ENCODE results near the gene RPS13. TPM values are rescaled to one million over a fixed set of nuclear protein-coding genes. Genes with fewer than 3 reads are reported as not detected.

RPS13 gene
- total and polyA plus RNA-seq, 9 of the 15 experiments (the other 6 are each of a cell fraction or from before 2014, with no cell fraction given), result 1,267 to 3,714 (median 1,762) TPM

GRCh38 chr11:17077520-17078401 lies at the start of gene RPS13 (continued):
- TF ChIP-seq REST (IDR thresholded peaks at IDR 0.05; ENCODE audit: borderline replicate concordance), result no peak
- no peak; the same call in 1 of the 2 replicates for TF ChIP-seq REST (CRISPR knock-in tag; IDR thresholded peaks at IDR 0.05; ENCODE audit: low read depth)
- TF ChIP-seq SREBF2 (CRISPR knock-in tag; IDR thresholded peaks at IDR 0.05), result 0 out of 2 replicates have a peak, but pooled peaks have one; percentile 89
- TF ChIP-seq MEIS2 (IDR thresholded peaks at IDR 0.05; ENCODE audit: partially characterized antibody), result peak; percentile 64
- TF ChIP-seq, protein P1, sequence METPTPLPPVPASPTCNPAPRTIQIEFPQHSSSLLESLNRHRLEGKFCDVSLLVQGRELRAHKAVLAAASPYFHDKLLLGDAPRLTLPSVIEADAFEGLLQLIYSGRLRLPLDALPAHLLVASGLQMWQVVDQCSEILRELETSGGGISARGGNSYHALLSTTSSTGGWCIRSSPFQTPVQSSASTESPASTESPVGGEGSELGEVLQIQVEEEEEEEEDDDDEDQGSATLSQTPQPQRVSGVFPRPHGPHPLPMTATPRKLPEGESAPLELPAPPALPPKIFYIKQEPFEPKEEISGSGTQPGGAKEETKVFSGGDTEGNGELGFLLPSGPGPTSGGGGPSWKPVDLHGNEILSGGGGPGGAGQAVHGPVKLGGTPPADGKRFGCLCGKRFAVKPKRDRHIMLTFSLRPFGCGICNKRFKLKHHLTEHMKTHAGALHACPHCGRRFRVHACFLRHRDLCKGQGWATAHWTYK (CRISPR knock-in tag; IDR thresholded peaks at IDR 0.05), result 0 out of 2 replicates have a peak, but pooled peaks have one; percentile 30
- TF ChIP-seq CREM (IDR thresholded peaks at IDR 0.05; ENCODE audit: low read depth), result peak; percentile 98
- no peak for TF ChIP-seq ZNF140 (CRISPR knock-in tag; IDR thresholded peaks at IDR 0.05)
- TF ChIP-seq, protein P2, sequence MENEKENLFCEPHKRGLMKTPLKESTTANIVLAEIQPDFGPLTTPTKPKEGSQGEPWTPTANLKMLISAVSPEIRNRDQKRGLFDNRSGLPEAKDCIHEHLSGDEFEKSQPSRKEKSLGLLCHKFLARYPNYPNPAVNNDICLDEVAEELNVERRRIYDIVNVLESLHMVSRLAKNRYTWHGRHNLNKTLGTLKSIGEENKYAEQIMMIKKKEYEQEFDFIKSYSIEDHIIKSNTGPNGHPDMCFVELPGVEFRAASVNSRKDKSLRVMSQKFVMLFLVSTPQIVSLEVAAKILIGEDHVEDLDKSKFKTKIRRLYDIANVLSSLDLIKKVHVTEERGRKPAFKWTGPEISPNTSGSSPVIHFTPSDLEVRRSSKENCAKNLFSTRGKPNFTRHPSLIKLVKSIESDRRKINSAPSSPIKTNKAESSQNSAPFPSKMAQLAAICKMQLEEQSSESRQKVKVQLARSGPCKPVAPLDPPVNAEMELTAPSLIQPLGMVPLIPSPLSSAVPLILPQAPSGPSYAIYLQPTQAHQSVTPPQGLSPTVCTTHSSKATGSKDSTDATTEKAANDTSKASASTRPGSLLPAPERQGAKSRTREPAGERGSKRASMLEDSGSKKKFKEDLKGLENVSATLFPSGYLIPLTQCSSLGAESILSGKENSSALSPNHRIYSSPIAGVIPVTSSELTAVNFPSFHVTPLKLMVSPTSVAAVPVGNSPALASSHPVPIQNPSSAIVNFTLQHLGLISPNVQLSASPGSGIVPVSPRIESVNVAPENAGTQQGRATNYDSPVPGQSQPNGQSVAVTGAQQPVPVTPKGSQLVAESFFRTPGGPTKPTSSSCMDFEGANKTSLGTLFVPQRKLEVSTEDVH (IDR thresholded peaks at IDR 0.05; ENCODE audit: low read depth, partially characterized antibody), result peak; percentile 78
- TF ChIP-seq, protein P3, sequence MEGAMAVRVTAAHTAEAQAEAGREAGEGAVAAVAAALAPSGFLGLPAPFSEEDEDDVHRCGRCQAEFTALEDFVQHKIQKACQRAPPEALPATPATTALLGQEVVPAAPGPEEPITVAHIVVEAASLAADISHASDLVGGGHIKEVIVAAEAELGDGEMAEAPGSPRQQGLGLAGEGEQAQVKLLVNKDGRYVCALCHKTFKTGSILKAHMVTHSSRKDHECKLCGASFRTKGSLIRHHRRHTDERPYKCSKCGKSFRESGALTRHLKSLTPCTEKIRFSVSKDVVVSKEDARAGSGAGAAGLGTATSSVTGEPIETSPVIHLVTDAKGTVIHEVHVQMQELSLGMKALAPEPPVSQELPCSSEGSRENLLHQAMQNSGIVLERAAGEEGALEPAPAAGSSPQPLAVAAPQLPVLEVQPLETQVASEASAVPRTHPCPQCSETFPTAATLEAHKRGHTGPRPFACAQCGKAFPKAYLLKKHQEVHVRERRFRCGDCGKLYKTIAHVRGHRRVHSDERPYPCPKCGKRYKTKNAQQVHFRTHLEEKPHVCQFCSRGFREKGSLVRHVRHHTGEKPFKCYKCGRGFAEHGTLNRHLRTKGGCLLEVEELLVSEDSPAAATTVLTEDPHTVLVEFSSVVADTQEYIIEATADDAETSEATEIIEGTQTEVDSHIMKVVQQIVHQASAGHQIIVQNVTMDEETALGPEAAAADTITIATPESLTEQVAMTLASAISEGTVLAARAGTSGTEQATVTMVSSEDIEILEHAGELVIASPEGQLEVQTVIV (CRISPR knock-in tag; IDR thresholded peaks at IDR 0.05; ENCODE audit: borderline replicate concordance), result peak; percentile 93
